MM.1S (cell line): ENCODE measurements around the gene ADSS1.

Source experiments
- EZH2 ChIP-seq: fragments of 300-600 bp; sonication (generic); optimal IDR thresholded peaks from 2 replicates; pipeline ENCODE3; 2017; ENCODE audit warnings: low read depth, mild to moderate bottlenecking, antibody characterized with exemption, low read length, mixed read lengths
- EZH2phosphoT487 ChIP-seq: fragments of 300-600 bp; sonication (generic); IDR thresholded peaks from 2 replicates; pipeline ENCODE4 v1.6.1; 2018; ENCODE audit warnings: antibody characterized with exemption, low read length
- TF ChIP-seq, protein P1 (sequence below): fragments of 300-600 bp; sonication (generic); IDR thresholded peaks from 2 replicates; pipeline ENCODE4 v1.5.1; 2016; ENCODE audit warnings: antibody characterized with exemption, low read length, mixed read lengths

DNA sequence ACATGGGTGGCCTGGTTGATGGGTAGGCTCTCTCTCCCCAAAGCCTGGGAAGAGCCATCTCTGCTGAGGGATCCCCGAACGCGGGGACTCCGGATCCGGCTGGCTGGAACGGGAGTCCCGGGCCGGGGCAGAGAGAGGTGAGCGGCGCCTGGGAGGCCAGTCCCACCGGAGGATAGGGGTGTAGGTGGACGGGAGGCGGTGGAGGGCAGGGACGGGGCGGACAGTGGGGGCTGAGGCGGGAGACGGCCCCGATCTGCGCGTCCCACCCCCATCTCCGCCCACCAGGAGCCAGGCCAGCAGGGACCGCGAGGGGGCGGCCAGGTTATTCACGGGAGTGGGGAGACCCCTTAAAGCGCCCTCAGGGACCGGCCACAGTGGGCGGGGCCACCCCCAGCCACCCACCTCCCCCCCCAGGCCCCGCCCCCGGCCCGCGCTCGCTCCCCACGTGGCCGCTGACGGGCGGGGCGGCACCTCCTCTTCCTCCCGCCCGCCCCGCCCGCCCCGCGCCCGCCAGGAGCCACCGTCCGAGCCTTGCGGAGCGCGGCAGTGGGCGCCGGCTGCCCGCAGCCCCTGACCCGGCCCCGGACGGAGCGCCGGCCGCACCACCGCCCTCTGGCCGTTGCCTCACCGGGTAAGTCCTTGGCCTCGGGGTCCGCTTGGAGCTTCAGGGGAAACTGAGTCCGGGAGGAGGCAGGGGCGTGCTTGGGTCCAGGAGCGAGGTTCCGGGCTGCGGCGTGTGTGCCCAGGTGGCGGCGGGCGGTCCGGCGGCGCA is 34.7 kb upstream of the ADSS1 start, which contains the start of gene INF2:
- TF ChIP-seq, protein P1, sequence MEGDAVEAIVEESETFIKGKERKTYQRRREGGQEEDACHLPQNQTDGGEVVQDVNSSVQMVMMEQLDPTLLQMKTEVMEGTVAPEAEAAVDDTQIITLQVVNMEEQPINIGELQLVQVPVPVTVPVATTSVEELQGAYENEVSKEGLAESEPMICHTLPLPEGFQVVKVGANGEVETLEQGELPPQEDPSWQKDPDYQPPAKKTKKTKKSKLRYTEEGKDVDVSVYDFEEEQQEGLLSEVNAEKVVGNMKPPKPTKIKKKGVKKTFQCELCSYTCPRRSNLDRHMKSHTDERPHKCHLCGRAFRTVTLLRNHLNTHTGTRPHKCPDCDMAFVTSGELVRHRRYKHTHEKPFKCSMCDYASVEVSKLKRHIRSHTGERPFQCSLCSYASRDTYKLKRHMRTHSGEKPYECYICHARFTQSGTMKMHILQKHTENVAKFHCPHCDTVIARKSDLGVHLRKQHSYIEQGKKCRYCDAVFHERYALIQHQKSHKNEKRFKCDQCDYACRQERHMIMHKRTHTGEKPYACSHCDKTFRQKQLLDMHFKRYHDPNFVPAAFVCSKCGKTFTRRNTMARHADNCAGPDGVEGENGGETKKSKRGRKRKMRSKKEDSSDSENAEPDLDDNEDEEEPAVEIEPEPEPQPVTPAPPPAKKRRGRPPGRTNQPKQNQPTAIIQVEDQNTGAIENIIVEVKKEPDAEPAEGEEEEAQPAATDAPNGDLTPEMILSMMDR = no peak
- TF ChIP-seq EZH2 = no peak
- no peak for TF ChIP-seq EZH2phosphoT487
